ENCODE results near the gene SYT13. TPM values are rescaled to one million over a fixed set of nuclear protein-coding genes. Genes with fewer than 3 reads are reported as not detected.

Gene SYT13
- total RNA-seq, 2 donors from 2014 or later: 23.4 to 31.5 TPM

GRCh38 chr11:45313171-45313865, 27.2 kb upstream of the SYT13 start:
- H3K9me3 ChIP-seq: no peaks in the 10 kb centered on the region
- no peaks in the 10 kb centered on the region for H3K36me3 ChIP-seq
- H3K27ac ChIP-seq: no peak overlapping the region
- H3K4me3 ChIP-seq: no peak overlapping the region
- intact Hi-C loops (cut with DNase I): no loop called here
- H3K4me1 ChIP-seq: no peaks in the 10 kb centered on the region
- no peaks in the 10 kb centered on the region for H3K27me3 ChIP-seq
- H3K9ac ChIP-seq (ENCODE audit: low read depth in 2 of 2, low read length in 2 of 2): no peak overlapping the region
- DNase-seq: no peak
- no peak for TF ChIP-seq CTCF (IDR thresholded peaks at IDR 0.05)

GRCh38 chr11:45305874-45306623, 19.9 kb upstream of the SYT13 start:
- H3K9me3 ChIP-seq: no peaks in the 10 kb centered on the region
- H3K27ac ChIP-seq: no peak overlapping the region
- H3K36me3 ChIP-seq: no peaks in the 10 kb centered on the region
- no peaks in the 10 kb centered on the region for H3K27me3 ChIP-seq
- H3K4me1 ChIP-seq: no peaks in the 10 kb centered on the region
- H3K9ac ChIP-seq (ENCODE audit: low read depth in 2 of 2, low read length in 2 of 2): no peak overlapping the region
- intact Hi-C loops (cut with DNase I): no loop called here
- no peak overlapping the region for H3K4me3 ChIP-seq
- DNase-seq: no peak
- no peak for TF ChIP-seq CTCF (IDR thresholded peaks at IDR 0.05)

GRCh38 chr11:45304992-45305335, 18.8 kb upstream of the SYT13 start:
- no peak overlapping the region for H3K9ac ChIP-seq (ENCODE audit: low read depth in 2 of 2, low read length in 2 of 2)

GRCh38 chr11:45304111-45304991, 18.2 kb upstream of the SYT13 start:
- Histone ChIP-seq H3K36me3 (no peaks in the 10 kb centered on the region), H3K27ac (no peak overlapping the region), H3K9ac (ENCODE audit: low read depth in 2 of 2, low read length in 2 of 2) (no peak overlapping the region), H3K9me3 (no peaks in the 10 kb centered on the region), H3K27me3 (no peaks in the 10 kb centered on the region), H3K4me1 (no peaks in the 10 kb centered on the region), H3K4me3 (no peak overlapping the region)
- no peak for DNase-seq
- intact Hi-C loops (cut with DNase I): no loop called here
- no peak for TF ChIP-seq CTCF (IDR thresholded peaks at IDR 0.05)

More at GRCh38 chr11:45304992-45305335, 18.8 kb upstream of the SYT13 start:
- Histone ChIP-seq H3K36me3 (no peaks in the 10 kb centered on the region), H3K9me3 (no peaks in the 10 kb centered on the region), H3K27ac (no peak overlapping the region), H3K27me3 (no peaks in the 10 kb centered on the region), H3K4me1 (no peaks in the 10 kb centered on the region), H3K4me3 (no peak overlapping the region)
- TF ChIP-seq CTCF (IDR thresholded peaks at IDR 0.05): no peak
- intact Hi-C loops (cut with DNase I): no loop called here
- DNase-seq: no peak

- no peak for DNase-seq
- H3K36me3 ChIP-seq: no peaks in the 10 kb centered on the region
- no peaks in the 10 kb centered on the region for H3K27me3 ChIP-seq
- no peaks in the 10 kb centered on the region for H3K9me3 ChIP-seq
- intact Hi-C loops (cut with DNase I): no loop called here
- H3K27ac ChIP-seq: no peak overlapping the region
- no peak for TF ChIP-seq CTCF (IDR thresholded peaks at IDR 0.05)
- H3K4me3 ChIP-seq: no peak overlapping the region
- H3K4me1 ChIP-seq: no peaks in the 10 kb centered on the region
- no peak overlapping the region for H3K9ac ChIP-seq (ENCODE audit: low read depth in 2 of 2, low read length in 2 of 2)
Observed at GRCh38 chr11:45303316-45303715, 17.2 kb upstream of the SYT13 start.
